Stimulated activated CD8-positive, alpha-beta memory T cell treated with anti-CD3 and anti-CD28 coated beads, Interleukin-2, amount 100 ng/mL, for 48 hours (primary cell): Measurements from ENCODE around the gene AIDA.
"Not testable (repeated sequence)": the region's sequence is repeated elsewhere in the genome, so short reads cannot be mapped to it uniquely, and the experiment has no call there.

ENCODE experiments used
- DNase-seq, 2 donors: peaks; one replicate each; pipeline ENCODE4 v3.0.0-alpha.2; 2020; ENCODE audit warnings: low read depth in 2 of 2

AIDA gene, protein sequence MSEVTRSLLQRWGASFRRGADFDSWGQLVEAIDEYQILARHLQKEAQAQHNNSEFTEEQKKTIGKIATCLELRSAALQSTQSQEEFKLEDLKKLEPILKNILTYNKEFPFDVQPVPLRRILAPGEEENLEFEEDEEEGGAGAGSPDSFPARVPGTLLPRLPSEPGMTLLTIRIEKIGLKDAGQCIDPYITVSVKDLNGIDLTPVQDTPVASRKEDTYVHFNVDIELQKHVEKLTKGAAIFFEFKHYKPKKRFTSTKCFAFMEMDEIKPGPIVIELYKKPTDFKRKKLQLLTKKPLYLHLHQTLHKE

DNA sequence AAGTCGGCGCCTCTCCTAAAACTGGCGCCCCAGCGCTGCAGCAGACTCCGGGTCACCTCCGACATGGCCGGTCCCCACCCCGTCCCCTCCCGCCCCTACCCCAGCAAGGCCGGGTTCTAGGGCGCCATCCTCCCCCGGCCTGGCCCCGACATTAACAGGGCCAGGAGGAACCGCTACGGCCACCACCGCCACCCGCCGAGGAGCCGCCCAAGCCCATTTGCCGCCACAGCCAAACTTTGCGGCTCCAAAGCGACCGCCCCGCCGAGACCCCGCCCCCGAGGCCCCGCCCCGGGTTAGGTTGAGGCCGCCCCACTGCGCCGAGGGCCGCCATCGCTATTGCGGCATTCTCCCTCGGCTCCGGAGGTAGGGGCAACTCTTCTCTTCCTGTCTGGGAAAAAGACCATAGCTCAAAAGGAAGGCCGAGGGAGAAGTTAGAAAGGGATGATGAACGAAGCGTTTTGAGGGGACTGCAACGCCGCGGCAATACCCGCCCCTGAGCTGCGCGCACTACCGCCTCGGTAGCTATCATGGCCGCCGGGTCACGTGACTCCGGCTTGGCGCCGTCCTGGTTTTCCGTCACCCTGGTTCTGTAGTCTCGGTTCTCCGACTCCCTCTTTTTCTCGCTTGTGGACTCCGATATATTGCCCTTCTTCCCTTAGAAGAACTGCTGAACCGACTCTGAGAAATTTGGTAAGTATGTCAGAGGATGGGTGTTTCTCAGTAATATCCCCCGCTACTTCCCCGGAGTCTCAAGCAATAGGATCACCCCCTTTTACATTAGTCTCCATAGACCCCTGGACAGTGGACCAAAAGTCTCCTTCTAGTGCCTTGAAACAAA, at the start of gene AIDA, which contains the start of gene BROX:
TSS of gene AIDA (minus strand) at position 239 of the 838 bp plus-strand sequence. CDS start at position 65, 174 bp downstream.
TSS of gene BROX (plus strand) at position 312 of the 838 bp plus-strand sequence. CDS start 3,136 bp downstream, outside the sequence.
- DNase-seq = peak; percentile 92 to 94

DNA sequence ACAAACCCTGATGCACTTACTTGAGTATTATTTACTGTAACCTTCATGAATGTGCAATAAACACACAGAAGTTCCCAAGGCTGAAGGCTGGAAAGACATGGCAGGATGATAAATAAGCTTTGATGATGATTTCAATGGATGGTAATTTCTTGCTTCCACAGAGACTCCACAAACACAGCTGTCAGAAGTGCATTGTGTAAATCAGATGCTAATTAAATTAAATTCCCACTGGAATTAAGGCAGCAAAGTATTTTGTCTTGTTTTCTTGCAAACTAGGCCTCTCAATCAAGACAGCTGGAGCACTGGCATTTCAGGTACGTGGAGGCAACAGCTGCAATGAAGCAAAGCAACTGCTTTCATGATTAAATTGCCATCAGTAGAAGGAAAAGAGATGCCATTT, 48.8 kb upstream of the AIDA start:
- no peak for DNase-seq

DNA sequence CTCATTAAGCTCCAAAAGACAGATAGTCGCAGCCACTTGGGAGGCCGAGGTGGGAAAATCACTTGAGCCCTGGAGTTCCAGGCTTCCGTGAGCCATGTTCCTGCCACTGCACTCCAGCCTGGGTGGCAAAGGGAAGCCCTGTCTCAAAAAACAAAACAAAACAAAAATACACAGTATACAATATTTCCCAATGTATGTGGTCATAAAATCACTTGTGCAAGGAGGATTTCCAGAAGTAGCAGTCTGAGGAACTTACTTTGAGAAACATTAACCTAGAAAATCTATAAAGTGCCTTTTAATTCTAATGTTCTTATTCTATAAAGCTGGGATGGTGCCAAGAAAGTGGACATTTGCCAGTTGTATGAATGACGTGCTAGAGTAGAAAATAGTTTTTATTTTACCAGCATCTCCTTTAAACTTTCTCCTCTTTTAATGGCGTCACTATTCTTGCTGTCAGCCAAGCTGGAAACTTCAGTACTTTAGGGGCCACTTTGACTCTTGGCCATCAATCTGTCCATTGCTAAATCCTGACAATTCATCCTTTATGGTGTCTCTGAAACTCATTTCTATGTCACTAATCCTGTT, 47.3 kb upstream of the AIDA start:
- DNase-seq = no peak

DNA sequence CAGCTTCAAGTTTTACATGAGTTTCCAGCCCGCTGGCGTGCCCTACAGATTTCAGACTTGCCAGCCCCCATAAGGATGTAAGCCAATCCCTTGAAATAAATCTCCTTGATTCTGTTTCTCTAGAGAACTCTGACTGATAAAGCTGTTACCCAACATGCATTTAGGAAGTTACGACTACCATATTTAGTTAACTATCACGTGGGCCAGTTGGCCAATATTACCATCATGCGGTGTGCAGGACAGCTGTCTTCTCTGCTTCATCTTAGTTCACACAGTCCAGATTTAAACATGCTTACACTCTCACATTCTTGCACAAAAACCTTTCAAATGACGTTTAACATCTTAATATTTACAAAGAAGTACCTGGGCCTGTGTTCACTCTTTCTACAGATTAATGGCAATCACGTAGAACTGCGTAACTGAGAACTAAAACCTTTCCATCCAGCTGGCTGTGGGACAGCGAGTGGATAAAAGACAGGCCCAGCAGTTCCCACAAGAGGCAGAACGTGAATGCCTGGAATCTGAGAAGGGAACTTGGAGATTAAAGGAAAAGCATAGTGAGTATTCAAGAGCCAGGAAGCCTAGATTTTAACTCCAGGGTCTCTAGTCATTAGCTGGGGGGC, 45.5 kb upstream of the AIDA start:
- no peak for DNase-seq

DNA sequence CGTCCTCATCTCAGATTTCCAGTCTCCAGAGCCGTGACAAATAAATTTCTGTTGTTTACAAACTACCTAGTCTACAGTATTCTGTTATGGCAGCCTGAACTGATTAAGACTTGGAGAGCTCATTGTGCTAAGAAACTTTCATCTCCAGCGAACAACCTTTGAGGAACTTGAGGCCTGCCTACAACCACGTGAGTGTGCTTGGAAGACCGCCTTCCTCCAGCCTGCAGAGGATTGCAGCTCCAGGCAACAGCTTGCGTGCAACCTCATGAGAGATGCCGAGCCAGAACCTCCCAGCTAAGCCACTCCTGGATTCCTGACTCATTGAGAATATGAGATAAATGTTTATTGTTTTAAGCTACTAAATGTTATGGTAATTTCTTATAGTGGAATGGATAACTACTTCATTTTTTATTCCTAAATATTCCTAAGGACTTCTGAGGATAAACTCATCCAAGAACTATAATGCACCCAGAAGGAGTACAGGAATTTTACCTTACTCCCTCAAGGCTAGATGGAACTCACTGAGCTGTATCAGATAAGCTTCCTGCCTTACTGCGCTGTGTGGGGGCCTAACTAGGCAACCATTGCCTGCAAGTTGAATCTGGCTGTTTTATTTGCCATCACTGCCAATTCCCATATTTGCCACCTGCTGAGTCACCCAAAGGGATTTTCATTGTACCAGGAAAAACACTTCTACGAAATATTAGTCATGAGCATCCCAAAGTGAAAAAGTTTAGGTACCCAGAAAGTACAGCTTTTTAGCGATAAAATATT, 42.3 kb upstream of the AIDA start:
- DNase-seq = no peak

DNA sequence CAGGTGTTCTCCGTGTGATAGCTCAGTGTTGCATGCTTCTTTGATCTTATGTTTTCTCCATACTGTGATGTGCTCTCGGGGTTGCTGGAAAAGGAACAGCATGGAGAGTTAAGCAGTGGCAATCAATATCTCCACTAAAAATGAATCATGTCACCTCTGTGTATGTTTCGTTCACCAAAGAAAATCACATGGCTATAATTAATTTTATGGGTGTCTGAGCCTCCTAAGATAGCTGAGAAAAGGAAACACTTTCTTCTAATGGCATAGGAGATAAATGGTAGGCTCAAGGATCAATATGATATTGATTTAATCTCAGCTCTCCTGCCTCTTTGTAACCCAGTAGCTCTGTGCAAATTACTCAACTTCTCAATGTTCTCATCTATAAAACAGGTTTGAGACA, 39.0 kb upstream of the AIDA start:
- no peak for DNase-seq

DNA sequence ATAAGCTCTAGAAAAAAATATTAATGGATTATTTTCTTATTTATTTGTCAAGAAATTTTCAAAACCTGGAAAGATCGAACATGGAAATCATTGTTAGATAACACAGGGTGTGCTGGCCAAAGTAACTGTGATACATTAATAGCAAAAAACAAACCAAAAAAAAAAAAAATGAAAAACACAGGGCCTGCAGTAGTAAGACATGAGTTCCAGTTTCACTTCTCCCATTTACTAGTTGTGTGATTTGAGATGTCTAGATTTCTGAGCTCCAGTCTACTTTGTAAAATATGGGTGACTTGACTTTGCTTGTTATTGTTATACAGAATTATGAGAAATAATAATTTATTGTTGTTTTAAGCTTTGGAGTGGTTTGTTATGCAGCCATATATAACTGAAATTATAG, 38.4 kb upstream of the AIDA start:
- DNase-seq = no peak

DNA sequence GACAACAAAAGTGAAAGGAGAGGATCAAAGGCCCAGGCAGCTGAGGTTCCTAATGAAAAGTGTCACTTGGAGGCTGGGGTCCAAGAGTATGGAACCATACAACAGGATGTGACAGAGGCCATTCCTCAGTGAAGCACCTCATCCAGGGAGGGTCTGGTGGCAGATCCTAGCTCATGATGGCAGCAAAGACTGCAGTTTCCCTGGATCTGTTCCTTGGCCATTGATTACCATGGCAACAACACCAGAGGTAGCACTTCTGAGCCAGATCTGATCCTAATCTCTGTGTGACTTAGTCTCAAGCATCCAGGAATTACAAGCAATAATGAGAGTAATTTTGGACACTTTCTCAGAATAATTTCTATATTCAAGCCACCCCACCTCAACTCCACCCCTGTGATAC, 37.6 kb upstream of the AIDA start:
- DNase-seq = no peak

DNA sequence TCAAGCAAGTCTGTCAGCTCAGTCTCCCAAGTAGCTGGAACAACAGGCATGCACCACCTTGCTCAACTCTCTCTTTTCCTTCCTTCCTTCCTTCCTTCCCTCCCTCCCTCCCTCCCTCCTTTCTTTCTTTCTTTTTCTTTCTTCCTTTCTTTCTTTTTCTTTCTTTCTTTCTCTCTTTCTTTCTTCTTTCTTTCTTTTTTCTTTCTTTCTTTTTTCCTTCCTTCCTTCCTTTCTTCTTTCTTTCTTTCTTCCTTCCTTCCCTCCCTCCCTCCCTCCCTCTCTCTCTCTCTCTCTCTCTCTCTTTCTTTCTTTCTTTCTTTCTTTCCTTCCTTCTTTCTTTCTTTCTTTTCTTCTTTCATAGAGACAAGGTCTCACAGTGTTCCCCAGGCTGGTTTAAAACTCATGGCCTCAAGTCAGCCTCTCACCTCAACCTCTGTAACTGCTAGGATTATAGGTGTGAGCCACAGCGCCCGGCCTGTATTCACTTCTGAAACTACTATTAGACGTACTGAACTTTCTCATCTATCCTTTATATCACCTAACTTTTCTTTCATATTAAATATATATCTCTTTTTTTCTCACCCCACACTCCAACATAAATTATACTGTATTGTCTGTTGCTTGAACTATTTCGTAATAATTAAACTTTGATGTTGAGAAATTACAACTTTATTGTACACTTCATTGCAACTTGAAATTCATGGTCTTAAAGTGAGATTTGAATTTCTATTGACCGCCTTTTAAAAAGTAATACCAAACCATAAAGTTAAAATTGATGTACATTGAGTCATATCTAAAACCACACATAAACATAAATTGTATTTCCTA, 29.6 kb upstream of the AIDA start:
- DNase-seq = not testable (repeated sequence)

DNA sequence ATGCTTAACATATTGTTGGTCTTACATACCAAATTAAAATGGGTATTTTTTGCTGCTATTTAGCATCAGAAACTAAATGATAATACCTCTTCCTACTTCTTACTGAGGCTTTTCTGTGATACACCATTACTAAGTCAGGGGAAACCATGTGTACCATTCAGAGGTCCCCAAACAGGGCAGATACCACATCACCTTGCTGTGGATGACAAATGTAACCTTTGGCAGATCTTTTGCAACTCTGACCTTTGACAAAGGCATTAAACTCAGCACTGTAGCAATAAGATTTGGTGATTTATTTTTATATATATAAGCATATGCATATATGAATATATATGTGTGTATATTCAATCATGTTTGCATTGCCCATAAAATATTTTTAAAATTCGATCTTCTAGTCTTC, 27.6 kb upstream of the AIDA start:
- no peak for DNase-seq

DNA sequence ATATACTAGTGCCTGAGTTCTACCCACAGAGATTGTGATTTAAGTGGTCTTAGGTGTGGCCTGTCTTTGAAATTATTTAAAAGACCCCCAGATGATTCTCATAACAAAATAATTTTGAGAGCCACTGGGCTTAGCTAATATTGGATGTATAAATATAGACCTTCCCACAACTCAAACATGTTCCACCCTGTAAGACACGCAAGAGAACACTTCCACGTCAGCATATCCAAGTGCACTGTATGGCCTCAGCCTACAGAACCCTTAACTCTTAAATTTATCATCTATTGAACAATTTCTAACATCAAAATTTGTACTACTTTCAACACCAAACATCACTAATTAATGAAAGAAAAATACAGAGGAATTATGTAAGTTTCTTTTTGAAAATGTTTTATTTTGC, 27.2 kb upstream of the AIDA start:
- DNase-seq = no peak

DNA sequence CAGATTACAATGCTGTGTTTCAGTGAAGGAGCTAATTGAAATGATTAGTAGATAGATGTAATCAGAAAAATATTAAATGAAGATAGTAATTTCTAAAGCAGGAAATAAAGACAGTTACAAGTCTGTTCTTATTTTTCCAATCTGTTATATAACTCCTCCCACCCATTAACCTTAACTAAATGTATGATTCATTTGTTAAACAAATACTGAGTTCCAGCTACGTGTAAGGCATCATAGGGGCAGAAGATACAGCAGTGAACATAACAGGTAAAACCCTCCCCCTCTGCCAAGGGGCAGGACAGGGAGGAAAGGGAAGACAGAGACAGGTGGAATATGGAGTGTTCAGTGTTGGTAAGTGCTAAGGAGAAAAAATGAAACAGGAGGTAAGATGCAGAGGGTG, 24.7 kb upstream of the AIDA start, which contains the start of gene FAM177B:
TSS of gene FAM177B (plus strand) at position 231 of the 400 bp plus-strand sequence. CDS start 9,344 bp downstream, outside the sequence.
- no peak for DNase-seq

DNA sequence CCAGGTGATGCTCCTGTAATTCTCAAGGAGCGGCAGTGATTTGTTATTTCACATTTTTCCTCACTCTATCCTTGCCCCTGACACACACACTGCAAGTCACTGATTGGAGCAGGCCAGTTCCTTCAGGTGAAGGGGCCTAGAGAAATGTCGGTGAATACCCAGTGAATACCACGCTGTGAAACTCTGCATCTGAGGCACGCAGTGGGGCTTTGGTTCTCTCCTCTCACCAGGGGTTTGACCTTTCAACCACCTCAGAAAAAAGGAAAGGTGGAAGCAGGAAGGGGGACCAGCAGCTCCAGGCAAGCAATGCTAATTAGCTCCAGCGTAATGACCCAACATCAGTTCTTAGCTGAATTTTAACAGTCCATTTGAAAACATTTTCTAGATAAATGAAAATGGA, 24.2 kb upstream of the AIDA start:
- no peak for DNase-seq

DNA sequence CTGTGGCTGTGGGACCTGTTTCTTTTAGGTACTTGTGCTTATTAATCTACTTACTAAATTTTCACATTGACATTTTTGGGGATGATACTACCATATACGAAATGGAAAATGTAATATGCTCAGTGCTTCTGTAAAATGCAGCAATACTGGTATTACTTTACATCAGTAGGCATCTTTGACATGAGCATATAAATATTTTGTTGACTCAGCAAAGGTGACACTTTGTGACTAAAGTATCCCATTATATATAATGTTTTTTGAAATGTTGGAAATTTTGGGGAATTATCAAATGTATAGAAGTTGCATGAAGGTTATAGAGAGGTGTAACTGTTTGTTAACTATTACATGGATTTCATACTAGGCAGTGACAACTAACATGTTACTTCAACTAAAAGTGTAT, 22.4 kb upstream of the AIDA start:
- no peak for DNase-seq

DNA sequence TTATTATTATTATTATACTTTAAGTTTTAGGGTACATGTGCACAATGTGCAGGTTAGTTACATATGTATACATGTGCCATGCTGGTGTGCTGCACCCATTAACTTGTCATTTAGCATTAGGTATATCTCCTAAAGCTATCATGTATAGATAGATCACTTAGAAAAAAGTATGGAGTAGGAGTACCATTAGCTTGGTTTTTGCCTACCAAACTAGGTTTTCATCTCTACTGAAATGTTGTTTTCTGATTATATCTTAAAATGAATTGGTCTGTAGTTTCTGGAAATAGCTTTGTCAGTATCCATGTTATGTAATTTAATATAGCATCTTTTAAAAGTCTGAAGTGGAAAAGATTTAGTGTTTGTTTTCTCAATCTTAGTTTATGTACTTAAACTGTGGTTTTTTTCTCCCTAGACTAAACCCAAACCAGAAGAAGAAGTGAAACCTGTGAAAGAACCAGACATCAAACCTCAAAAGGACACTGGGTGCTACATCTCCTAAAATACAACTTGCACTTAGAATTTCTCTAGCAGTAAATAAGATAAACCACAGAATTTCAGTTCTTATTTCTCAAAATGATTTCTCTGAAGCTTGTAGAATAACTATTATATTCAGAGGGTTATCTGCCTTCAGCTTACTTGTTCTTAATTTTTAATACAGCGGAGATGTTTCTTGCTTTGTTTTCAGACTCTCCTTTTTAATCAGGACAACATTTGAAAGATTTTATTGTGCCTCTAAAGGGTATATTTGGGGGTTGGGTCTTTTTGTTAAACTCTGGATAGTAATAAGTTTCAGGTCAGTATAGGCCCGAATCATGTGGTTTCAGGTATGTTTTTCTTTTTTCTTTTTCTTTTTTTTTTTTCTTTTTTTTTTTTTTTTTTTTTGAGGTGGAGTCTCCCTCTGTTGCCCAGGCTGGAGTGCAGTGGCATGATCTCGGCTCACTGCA, 20.2 kb upstream of the AIDA start:
- no peak for DNase-seq

DNA sequence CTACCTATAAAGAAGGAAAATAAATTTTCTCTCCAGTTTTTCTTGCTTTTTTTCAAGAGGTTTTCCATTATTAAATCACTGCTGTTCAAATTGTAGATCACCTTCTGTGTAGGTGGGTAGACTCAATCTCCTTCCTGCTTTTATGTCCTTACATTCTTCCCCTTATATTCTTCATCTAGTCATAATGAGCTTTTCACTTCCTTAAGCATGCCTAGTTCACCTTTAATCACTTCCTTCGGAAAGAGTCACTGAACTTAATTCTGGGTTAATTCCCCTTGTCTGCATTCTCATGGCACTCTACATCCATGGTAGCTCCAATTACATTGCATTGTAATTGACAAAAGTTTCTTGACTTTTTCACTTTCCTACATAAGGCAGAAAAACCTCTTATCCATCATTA, 18.6 kb upstream of the AIDA start:
- no peak for DNase-seq

DNA sequence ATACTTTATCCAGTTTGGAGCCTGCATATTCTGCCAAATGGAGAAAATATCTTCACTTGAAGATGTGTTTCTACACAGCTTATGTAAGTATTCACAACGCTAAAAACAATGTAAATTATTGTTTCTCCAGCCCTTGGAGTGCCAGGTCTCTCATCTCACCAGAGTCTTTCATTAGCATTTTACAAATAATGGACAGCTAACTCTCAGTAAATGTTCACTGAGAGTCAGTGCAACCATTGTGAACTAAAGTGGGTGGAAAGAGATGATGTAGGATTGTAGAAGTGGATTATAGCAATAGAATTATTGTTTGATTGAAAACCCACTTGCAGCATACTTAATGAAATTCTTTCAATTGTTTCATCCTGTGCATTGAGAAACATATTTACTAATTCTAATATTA, 16.5 kb upstream of the AIDA start:
- no peak for DNase-seq

DNA sequence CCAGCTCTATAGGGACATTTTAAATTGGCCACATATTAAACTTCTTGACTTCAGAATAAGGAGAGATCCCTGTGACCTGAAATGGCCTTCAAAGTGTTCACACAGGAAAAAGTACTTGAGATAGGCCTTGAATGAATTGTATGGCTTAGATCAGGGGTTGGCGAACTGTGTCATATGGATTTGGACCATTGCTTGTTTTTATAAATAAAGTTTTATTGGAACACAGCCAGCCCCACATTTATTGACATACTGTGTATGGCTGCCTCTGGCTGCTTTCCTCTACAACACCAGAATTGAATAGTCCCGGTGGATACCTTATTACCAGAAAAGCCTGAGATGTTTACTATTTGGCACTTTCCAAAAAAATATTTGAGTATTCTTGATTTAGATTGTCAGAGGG, 4.1 kb upstream of the AIDA start:
- DNase-seq = no peak
